Activated naive CD4-positive, alpha-beta T cell treated with anti-CD3 and anti-CD28 coated beads, Interleukin-2, amount 50 U/mL, for 24 hours (primary cell): ENCODE measurements around the gene NCAPG2.
"Not testable (repeated sequence)": the region's sequence is repeated elsewhere in the genome, so short reads cannot be mapped to it uniquely, and the experiment has no call there.

ENCODE experiments used
- H3K27ac Mint-ChIP-seq: one replicate; pipeline ENCODE4 v1.8.0; 2021; ENCODE audit warnings: mild to moderate bottlenecking, mixed read lengths
- H3K27me3 Mint-ChIP-seq: one replicate; pipeline ENCODE4 v1.8.0; 2021; ENCODE audit warnings: mixed read lengths
- H3K36me3 Mint-ChIP-seq: one replicate; pipeline ENCODE4 v1.8.0; 2021; ENCODE audit warnings: mixed read lengths
- H3K4me1 Mint-ChIP-seq: one replicate; pipeline ENCODE4 v1.8.0; 2021; ENCODE audit warnings: mixed read lengths
- H3K4me3 Mint-ChIP-seq: one replicate; pipeline ENCODE4 v1.8.0; 2021; ENCODE audit warnings: mild to moderate bottlenecking, mixed read lengths
- H3K9me3 Mint-ChIP-seq: one replicate; pipeline ENCODE4 v1.8.0; 2021; ENCODE audit warnings: mixed read lengths

Gene NCAPG2

GRCh38 chr7:158725506-158725800 is 20.8 kb upstream of the NCAPG2 start:
- H3K36me3 Mint-ChIP-seq = peaks cover 3% of the 10 kb centered on the region
- no peaks in the 10 kb centered on the region for H3K9me3 Mint-ChIP-seq
- H3K27me3 Mint-ChIP-seq = no peaks in the 10 kb centered on the region
- H3K4me3 Mint-ChIP-seq = no peak overlapping the region
- no peaks in the 10 kb centered on the region for H3K4me1 Mint-ChIP-seq
- H3K27ac Mint-ChIP-seq = no peak overlapping the region

- H3K36me3 Mint-ChIP-seq = no peaks in the 10 kb centered on the region
- no peaks in the 10 kb centered on the region for H3K9me3 Mint-ChIP-seq
- H3K4me3 Mint-ChIP-seq = no peak overlapping the region
- H3K27ac Mint-ChIP-seq = no peak overlapping the region
- H3K4me1 Mint-ChIP-seq = no peaks in the 10 kb centered on the region
- H3K27me3 Mint-ChIP-seq = no peaks in the 10 kb centered on the region
Measured at GRCh38 chr7:158724658-158725505, 20.3 kb upstream of the NCAPG2 start.

GRCh38 chr7:158723714-158724385 is 19.2 kb upstream of the NCAPG2 start:
- H3K9me3 Mint-ChIP-seq = no peaks in the 10 kb centered on the region
- no peaks in the 10 kb centered on the region for H3K4me1 Mint-ChIP-seq
- H3K27ac Mint-ChIP-seq = no peak overlapping the region

GRCh38 chr7:158723266-158723665 is 18.7 kb upstream of the NCAPG2 start:
- H3K9me3 Mint-ChIP-seq = no peaks in the 10 kb centered on the region
- no peaks in the 10 kb centered on the region for H3K36me3 Mint-ChIP-seq
- no peaks in the 10 kb centered on the region for H3K4me1 Mint-ChIP-seq
- no peak overlapping the region for H3K4me3 Mint-ChIP-seq
- no peaks in the 10 kb centered on the region for H3K27me3 Mint-ChIP-seq
- H3K27ac Mint-ChIP-seq = no peak overlapping the region

More at GRCh38 chr7:158723714-158724385, 19.2 kb upstream of the NCAPG2 start:
- Mint-ChIP-seq H3K36me3 (no peaks in the 10 kb centered on the region), H3K4me3 (no peak overlapping the region), H3K27me3 (no peaks in the 10 kb centered on the region)

- H3K4me3 Mint-ChIP-seq = no peak overlapping the region
- no peaks in the 10 kb centered on the region for H3K9me3 Mint-ChIP-seq
- no peaks in the 10 kb centered on the region for H3K4me1 Mint-ChIP-seq
- H3K27ac Mint-ChIP-seq = no peak overlapping the region
- no peaks in the 10 kb centered on the region for H3K36me3 Mint-ChIP-seq
- peaks cover 2% of the 10 kb centered on the region for H3K27me3 Mint-ChIP-seq
Measured at GRCh38 chr7:158722574-158723237, 18.1 kb upstream of the NCAPG2 start.

- Mint-ChIP-seq H3K4me1 (no peaks in the 10 kb centered on the region), H3K36me3 (no peaks in the 10 kb centered on the region), H3K9me3 (no peaks in the 10 kb centered on the region), H3K27me3 (peaks cover 4% of the 10 kb centered on the region), H3K4me3 (no peak overlapping the region), H3K27ac (no peak overlapping the region)
Measured at GRCh38 chr7:158720112-158720511, 15.5 kb upstream of the NCAPG2 start.

GRCh38 chr7:158716802-158717201 is 12.2 kb upstream of the NCAPG2 start:
- peaks cover 4% of the 10 kb centered on the region for H3K4me1 Mint-ChIP-seq
- no peak overlapping the region for H3K27ac Mint-ChIP-seq
- no peak overlapping the region for H3K4me3 Mint-ChIP-seq
- no peaks in the 10 kb centered on the region for H3K36me3 Mint-ChIP-seq
- H3K27me3 Mint-ChIP-seq = peaks cover 4% of the 10 kb centered on the region
- no peaks in the 10 kb centered on the region for H3K9me3 Mint-ChIP-seq

- Mint-ChIP-seq H3K27ac (peak overlapping the region; percentile 65), H3K36me3 (no peaks in the 10 kb centered on the region), H3K9me3 (no peaks in the 10 kb centered on the region), H3K4me3 (no peak overlapping the region), H3K4me1 (peaks cover 15% of the 10 kb centered on the region), H3K27me3 (no peaks in the 10 kb centered on the region)
Measured at GRCh38 chr7:158710651-158711102, 6.1 kb upstream of the NCAPG2 start.

- Mint-ChIP-seq H3K36me3 (no peaks in the 10 kb centered on the region), H3K27ac (no peak overlapping the region), H3K27me3 (no peaks in the 10 kb centered on the region), H3K4me3 (no peak overlapping the region), H3K4me1 (peaks cover 19% of the 10 kb centered on the region), H3K9me3 (no peaks in the 10 kb centered on the region)
Measured at GRCh38 chr7:158707610-158708009, 3.0 kb upstream of the NCAPG2 start.

- Mint-ChIP-seq H3K9me3 (no peaks in the 10 kb centered on the region), H3K27me3 (no peaks in the 10 kb centered on the region), H3K4me1 (peaks cover 15% of the 10 kb centered on the region), H3K36me3 (no peaks in the 10 kb centered on the region), H3K4me3 (peak overlapping the region; percentile 79), H3K27ac (peak overlapping the region; percentile 17)
Measured at GRCh38 chr7:158706710-158707590, 2.3 kb upstream of the NCAPG2 start.

GRCh38 chr7:158706273-158706704 is 1.7 kb upstream of the NCAPG2 start:
- Mint-ChIP-seq H3K4me1 (peaks cover 15% of the 10 kb centered on the region), H3K36me3 (no peaks in the 10 kb centered on the region), H3K27ac (peak overlapping the region; percentile 17), H3K9me3 (no peaks in the 10 kb centered on the region), H3K4me3 (peak overlapping the region; percentile 79), H3K27me3 (no peaks in the 10 kb centered on the region)

GRCh38 chr7:158705234-158705850 is 738 bp upstream of the NCAPG2 start:
- Mint-ChIP-seq H3K36me3 (no peaks in the 10 kb centered on the region), H3K4me3 (peak overlapping the region; percentile 91), H3K4me1 (peaks cover 10% of the 10 kb centered on the region), H3K27me3 (no peaks in the 10 kb centered on the region), H3K9me3 (no peaks in the 10 kb centered on the region), H3K27ac (no peak overlapping the region)

GRCh38 chr7:158703679-158704523 is 703 bp downstream of the NCAPG2 start:
- peaks cover 10% of the 10 kb centered on the region for H3K4me1 Mint-ChIP-seq
- not testable (repeated sequence) for H3K27me3 Mint-ChIP-seq, H3K9me3 Mint-ChIP-seq, H3K36me3 Mint-ChIP-seq
- H3K27ac Mint-ChIP-seq = peak overlapping the region; percentile 21
- peak overlapping the region; percentile 91 for H3K4me3 Mint-ChIP-seq

- Mint-ChIP-seq H3K27me3 (no peaks in the 10 kb centered on the region), H3K27ac (no peak overlapping the region), H3K36me3 (peaks cover 2% of the 10 kb centered on the region), H3K4me1 (peaks cover 10% of the 10 kb centered on the region), H3K4me3 (peak overlapping the region; percentile 63), H3K9me3 (no peaks in the 10 kb centered on the region)
Measured at GRCh38 chr7:158702944-158703343, 1.7 kb downstream of the NCAPG2 start.
